ENCODE results near the gene CBX5. TPM values are rescaled to one million over a fixed set of nuclear protein-coding genes. Genes with fewer than 3 reads are reported as not detected.

The CBX5 gene
- total RNA-seq, 2 donors from 2014 or later, result 230 to 341 TPM

DNA sequence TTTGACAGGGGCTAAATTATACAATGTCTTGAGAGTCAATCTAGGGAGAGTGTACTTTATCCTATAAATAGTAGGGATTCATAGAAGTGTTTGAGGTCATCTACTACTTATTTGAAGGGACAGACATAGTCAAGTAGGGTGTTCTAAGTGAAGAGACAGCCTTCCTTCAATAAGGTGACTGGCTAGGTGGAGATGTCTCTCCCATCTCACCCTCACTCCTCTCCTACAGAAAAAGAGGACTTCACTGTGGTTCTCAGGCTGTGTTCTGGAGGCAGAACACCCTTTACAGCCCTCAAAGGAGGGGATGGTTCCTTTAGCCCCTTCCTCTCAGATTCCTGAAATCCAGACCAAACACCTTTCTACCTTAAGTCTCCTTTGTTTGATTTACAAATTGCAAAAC lies 23.7 kb upstream of the CBX5 start:
- H3K4me1 ChIP-seq (ENCODE audit: control insufficient read depth, insufficient read depth, low read length), result peaks cover 19% of the 10 kb centered on the region
- H3K9me3 ChIP-seq (ENCODE audit: control insufficient read depth, low read length), result no peaks in the 10 kb centered on the region
- TF ChIP-seq, protein P1, sequence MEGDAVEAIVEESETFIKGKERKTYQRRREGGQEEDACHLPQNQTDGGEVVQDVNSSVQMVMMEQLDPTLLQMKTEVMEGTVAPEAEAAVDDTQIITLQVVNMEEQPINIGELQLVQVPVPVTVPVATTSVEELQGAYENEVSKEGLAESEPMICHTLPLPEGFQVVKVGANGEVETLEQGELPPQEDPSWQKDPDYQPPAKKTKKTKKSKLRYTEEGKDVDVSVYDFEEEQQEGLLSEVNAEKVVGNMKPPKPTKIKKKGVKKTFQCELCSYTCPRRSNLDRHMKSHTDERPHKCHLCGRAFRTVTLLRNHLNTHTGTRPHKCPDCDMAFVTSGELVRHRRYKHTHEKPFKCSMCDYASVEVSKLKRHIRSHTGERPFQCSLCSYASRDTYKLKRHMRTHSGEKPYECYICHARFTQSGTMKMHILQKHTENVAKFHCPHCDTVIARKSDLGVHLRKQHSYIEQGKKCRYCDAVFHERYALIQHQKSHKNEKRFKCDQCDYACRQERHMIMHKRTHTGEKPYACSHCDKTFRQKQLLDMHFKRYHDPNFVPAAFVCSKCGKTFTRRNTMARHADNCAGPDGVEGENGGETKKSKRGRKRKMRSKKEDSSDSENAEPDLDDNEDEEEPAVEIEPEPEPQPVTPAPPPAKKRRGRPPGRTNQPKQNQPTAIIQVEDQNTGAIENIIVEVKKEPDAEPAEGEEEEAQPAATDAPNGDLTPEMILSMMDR (conservative IDR thresholded peaks at IDR 0.05), result no peak
- H3K36me3 ChIP-seq (ENCODE audit: control insufficient read depth, insufficient read depth, low read length), result no peaks in the 10 kb centered on the region
- Mint-ChIP-seq H3K27me3 (ENCODE audit: insufficient read depth) (peaks cover 13% of the 10 kb centered on the region), H3K4me1 (peaks cover 49% of the 10 kb centered on the region), H3K36me3 (ENCODE audit: low read depth) (no peaks in the 10 kb centered on the region), H3K27ac (no peak overlapping the region), H3K9me3 (no peaks in the 10 kb centered on the region), H3K4me3 (no peak overlapping the region)
- H3K4me3 ChIP-seq (ENCODE audit: low read length), result no peak overlapping the region
- no peak for DNase-seq
- no peak overlapping the region for H3K9ac ChIP-seq (ENCODE audit: extremely low read depth, low read length, poor library complexity, severe bottlenecking)
- H3K27me3 ChIP-seq (ENCODE audit: control insufficient read depth, insufficient read depth, low read length, poor library complexity, severe bottlenecking), result no peaks in the 10 kb centered on the region
- H3K27ac ChIP-seq (ENCODE audit: low read depth, low read length), result no peak overlapping the region

DNA sequence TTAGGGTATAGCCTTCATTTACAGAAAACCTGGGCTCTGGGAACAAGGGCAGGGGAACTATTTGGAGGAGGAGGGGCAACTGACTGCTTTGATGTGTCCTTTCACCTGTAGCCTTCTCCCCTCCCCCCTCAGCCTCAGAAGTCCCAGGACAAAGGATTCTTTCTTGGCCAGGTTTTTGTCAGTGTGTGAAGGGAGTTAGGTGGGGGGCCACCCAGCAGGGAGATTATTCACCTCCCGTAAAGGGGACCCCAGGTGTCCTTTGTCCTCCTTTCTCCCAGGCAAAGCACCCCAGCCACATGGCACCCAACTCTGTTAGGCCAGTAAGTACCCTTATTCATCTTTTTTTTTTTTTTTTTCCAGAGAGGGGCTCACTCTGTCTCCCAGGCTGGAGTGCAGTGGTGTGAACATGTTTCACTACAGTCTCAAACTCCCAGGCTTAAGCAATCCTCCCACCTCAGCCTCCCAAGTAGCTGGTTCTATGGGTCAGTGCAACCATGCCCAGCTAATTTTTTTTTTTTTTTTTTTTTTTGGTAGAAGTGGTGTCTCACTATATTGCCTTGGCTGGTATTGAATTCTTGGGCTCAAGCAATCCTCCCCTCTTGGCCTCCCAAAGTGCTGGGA lies 21.6 kb upstream of the CBX5 start:
- WGBS, 2 experiments (ENCODE audit: insufficient coverage in 1 of 2, insufficient read length in 1 of 2), result 14% methylated on average over 1 of the region's 1 CpG; no CpG with 5 or more reads in 1 of the 2 experiments
- Mint-ChIP-seq H3K4me3 (peak overlapping the region; percentile 56), H3K9me3 (no peaks in the 10 kb centered on the region), H3K27me3 (ENCODE audit: insufficient read depth) (peaks cover 13% of the 10 kb centered on the region), H3K27ac (peak overlapping the region; percentile 89), H3K4me1 (peaks cover 52% of the 10 kb centered on the region), H3K36me3 (ENCODE audit: low read depth) (no peaks in the 10 kb centered on the region)
- peak overlapping the region; percentile 70 for H3K27ac ChIP-seq (ENCODE audit: low read depth, low read length)
- TF ChIP-seq, protein P1 (conservative IDR thresholded peaks at IDR 0.05), result no peak
- no peaks in the 10 kb centered on the region for H3K27me3 ChIP-seq (ENCODE audit: control insufficient read depth, insufficient read depth, low read length, poor library complexity, severe bottlenecking)
- H3K4me3 ChIP-seq (ENCODE audit: low read length), result peak overlapping the region; percentile 78
- DNase-seq, result peak; percentile 89
- H3K36me3 ChIP-seq (ENCODE audit: control insufficient read depth, insufficient read depth, low read length), result no peaks in the 10 kb centered on the region
- peaks cover 19% of the 10 kb centered on the region for H3K4me1 ChIP-seq (ENCODE audit: control insufficient read depth, insufficient read depth, low read length)
- no peaks in the 10 kb centered on the region for H3K9me3 ChIP-seq (ENCODE audit: control insufficient read depth, low read length)
- H3K9ac ChIP-seq (ENCODE audit: extremely low read depth, low read length, poor library complexity, severe bottlenecking), result peak overlapping the region; percentile 53

DNA sequence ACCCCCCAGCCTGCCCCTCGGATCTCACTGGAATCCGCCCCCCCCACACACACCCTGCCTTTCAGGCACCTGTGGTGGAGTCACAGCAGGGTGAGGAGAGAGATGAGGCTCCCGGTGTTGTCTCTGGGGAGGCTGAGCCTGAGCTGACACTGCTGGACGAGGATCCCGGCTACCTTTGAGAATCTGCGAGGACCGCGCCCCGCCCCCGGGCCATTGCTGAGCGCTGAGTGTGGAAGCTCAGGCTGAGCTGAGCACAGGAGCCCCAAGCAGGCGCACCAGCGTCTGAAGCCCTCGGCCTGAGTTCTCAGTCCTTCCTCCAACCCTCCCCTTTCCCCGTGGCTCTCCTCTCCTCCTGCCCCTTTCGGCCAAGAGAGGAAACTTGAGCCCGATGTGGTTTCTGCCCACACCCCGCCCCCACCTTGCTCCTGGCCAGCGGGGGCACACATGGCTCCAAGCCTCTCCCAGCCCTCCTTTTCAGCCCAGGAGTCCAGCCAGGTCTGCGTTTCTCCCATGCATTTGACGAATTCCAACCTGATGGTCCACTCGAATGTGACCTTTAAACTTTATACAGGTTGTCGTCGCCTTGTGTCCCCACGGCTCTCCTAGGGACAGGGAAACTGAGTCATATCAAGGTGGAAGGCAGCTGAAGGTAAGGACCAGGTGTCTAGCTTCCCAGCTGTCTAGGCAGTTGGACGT lies 21.0 kb upstream of the CBX5 start, which contains the start of gene NFE2:
NFE2 (minus strand) TSS at position 284 of the 696 bp plus-strand sequence. CDS start 5,767 bp downstream, outside the sequence.
- 6 to 7% methylated on average over 5 to 24 of the region's 26 CpGs for WGBS, 2 experiments (ENCODE audit: insufficient coverage in 1 of 2, insufficient read length in 1 of 2)
- H3K9me3 ChIP-seq (ENCODE audit: control insufficient read depth, low read length), result no peaks in the 10 kb centered on the region
- peak; percentile 97 for DNase-seq
- peaks cover 19% of the 10 kb centered on the region for H3K4me1 ChIP-seq (ENCODE audit: control insufficient read depth, insufficient read depth, low read length)
- H3K4me3 Mint-ChIP-seq, result peak within 1 kb of the TSS; percentile 56
- peak within 1 kb of the TSS; percentile 53 for H3K9ac ChIP-seq (ENCODE audit: extremely low read depth, low read length, poor library complexity, severe bottlenecking)
- peak within 1 kb of the TSS; percentile 89 for H3K27ac Mint-ChIP-seq
- H3K36me3 Mint-ChIP-seq (ENCODE audit: low read depth), result no peaks in the 10 kb centered on the region
- no peaks in the 10 kb centered on the region for H3K9me3 Mint-ChIP-seq
- H3K27me3 Mint-ChIP-seq (ENCODE audit: insufficient read depth), result peaks cover 13% of the 10 kb centered on the region
- H3K4me3 ChIP-seq (ENCODE audit: low read length), result peak within 1 kb of the TSS; percentile 78
- H3K27ac ChIP-seq (ENCODE audit: low read depth, low read length), result peak within 1 kb of the TSS; percentile 70
- TF ChIP-seq, protein P1 (conservative IDR thresholded peaks at IDR 0.05), result peak; percentile 46
- H3K4me1 Mint-ChIP-seq, result peaks cover 55% of the 10 kb centered on the region
- no peaks in the 10 kb centered on the region for H3K27me3 ChIP-seq (ENCODE audit: control insufficient read depth, insufficient read depth, low read length, poor library complexity, severe bottlenecking)
- H3K36me3 ChIP-seq (ENCODE audit: control insufficient read depth, insufficient read depth, low read length), result no peaks in the 10 kb centered on the region
